HG02759 (cell line): Measurements from ENCODE around the gene NUDT16L1.

Source experiments
- ATAC-seq: cut with Tn5 transposase; IDR thresholded peaks from one replicate; pipeline ENCODE4 v1.9.1; 2021; ENCODE audit warnings: mild to moderate bottlenecking, moderate library complexity; ENCODE audit not compliant: unreplicated experiment

NUDT16L1 gene

GRCh38 chr16:4663777-4664465 is 29.4 kb upstream of the NUDT16L1 start:
- ATAC-seq = no peak

DNA sequence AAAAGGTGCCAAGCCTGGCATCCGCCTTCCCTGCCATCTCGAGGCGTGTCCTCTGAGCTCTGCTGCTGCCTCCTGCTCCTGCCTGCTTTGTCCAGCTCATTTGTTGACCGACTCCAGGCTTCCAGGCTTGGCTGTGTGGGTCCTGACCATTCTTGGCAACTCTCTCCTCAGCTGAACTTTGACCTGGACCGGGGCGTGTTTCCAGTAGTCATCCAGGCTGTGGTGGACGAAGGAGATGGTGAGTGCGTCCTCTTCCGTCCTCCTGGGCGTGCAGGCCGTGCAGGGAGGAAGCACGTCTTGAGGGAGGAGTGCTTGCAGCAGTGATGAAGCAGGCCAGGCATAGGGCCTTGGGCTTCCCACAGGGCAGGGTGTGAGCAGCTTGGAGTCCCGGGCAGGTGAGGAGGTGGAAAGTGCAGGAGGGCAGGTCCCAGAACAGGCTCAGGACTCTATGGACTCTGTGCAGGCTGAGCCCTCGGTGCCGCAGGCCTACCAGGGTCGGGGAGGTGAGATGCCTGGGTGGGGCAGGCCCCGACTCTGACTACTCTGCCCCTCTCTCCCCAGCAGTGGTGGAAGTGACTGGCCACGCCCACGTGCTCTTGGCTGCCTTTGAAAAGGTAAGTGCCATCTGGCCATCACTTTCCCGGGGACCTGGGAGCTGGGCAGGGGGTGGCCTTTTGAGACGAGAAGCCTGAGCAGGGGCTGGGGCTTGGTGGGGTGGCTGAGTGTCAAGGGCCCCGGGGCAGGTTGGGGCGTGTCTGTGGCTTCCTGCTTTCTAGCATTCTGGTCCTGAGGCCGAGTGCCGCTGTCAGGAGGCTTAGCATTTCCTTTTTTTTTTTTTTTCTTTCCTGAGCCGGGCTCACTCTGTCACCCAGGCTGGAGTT is 28.6 kb upstream of the NUDT16L1 start:
- no peak for ATAC-seq

- no peak for ATAC-seq
Observed at GRCh38 chr16:4666537-4667202, 26.7 kb upstream of the NUDT16L1 start.

- no peak for ATAC-seq
Observed at GRCh38 chr16:4667203-4667963, 26.0 kb upstream of the NUDT16L1 start.

GRCh38 chr16:4668313-4668960 is 24.9 kb upstream of the NUDT16L1 start:
- ATAC-seq = no peak

- no peak for ATAC-seq
Observed at GRCh38 chr16:4673387-4674046, 19.8 kb upstream of the NUDT16L1 start.

DNA sequence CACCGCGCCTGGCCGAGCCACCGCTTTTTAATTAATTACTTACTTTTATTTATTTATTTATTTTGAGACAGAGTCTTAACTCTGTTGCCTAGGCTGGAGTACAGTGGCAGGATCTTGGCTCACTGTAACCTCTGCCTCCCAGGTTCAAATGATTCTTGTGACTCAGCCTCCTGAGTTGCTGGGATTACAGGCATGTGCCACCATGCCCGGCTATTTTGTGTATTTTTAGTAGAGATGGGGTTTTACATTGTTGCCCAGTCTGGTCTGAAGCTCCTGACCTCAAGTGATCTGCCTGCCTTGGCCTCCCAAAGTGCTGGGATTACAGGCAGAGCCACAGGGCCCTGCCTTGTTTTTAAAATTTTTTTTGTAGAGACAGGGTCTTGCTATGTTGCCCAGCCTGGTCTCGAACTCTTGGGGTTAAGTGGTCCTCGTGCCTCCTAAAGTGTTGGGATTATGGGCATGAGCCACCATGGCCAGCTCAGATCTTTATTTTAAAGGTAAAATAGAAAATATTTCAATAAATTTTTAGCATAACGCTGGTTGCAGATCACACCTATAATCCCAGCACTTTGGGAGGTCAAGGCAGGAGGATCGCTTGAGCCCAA is 18.3 kb upstream of the NUDT16L1 start:
- ATAC-seq = no peak

DNA sequence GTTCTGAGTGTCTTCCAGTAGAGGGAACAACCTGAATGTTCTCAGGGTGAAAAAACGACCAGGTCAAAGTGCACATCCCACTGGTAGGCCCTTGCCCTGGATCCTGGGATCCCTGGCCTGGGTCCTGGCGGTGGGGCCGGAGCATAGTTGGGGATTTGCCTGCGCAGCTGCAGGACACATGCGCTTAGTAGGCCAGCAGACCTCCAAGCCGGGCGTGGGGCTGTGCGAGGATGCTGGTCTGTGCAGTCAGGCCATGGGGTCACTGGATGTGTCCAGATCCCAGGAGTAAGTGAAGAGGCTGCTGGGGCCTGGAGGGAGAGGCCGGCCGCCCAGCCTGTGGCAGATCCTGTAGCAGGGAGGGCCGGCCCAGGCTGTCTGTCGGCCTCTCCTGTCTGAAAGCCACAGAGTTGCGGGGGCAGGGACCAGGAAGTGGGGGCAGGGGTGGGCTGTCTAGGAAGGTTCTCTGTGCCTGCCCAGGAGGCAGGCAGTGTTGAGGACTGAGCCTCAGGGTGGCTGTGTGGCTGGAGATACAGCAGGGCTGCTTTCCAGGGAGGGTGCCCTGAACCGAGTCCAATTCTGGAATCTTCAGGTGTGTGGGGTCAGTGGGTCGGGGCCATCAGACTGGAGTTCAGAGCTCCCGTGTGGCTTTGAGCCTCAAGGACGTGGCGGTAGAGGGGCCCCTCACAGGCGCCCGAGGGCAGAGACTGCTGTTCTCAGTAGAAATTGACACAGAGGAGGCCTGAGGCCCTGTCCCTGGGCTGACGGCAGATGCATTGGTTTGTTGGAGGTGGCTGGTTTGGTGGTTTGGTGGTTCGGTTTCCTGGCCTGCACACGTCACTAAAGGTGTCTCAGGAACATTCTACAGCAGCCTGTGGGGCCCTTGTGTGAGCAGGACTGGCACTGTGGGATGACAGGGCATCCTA is 17.2 kb upstream of the NUDT16L1 start:
- no peak for ATAC-seq

GRCh38 chr16:4676831-4677230 is 16.5 kb upstream of the NUDT16L1 start:
- no peak for ATAC-seq

GRCh38 chr16:4677390-4677789 is 16.0 kb upstream of the NUDT16L1 start:
- ATAC-seq = no peak

DNA sequence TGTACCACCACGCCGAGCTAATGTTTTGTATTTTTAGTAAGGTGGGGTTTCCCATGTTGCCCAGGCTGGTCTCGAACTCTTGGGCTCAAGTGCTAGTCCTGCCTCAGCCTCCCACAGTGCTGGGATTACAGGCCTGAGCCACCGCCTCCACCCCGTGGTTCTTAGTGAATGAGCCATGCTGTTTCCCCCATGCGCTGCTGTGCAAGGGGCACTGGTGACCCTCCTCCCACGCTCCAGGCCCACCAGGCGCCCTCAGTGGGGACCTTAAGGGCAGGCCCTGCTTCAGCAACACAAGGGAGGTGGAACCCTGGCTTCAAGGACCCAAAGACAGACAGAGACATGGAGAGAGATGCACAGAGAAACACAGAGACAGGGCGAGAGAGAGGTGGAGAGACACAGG is 15.4 kb upstream of the NUDT16L1 start:
- ATAC-seq = no peak

- no peak for ATAC-seq
Observed at GRCh38 chr16:4678596-4678995, 14.8 kb upstream of the NUDT16L1 start.

DNA sequence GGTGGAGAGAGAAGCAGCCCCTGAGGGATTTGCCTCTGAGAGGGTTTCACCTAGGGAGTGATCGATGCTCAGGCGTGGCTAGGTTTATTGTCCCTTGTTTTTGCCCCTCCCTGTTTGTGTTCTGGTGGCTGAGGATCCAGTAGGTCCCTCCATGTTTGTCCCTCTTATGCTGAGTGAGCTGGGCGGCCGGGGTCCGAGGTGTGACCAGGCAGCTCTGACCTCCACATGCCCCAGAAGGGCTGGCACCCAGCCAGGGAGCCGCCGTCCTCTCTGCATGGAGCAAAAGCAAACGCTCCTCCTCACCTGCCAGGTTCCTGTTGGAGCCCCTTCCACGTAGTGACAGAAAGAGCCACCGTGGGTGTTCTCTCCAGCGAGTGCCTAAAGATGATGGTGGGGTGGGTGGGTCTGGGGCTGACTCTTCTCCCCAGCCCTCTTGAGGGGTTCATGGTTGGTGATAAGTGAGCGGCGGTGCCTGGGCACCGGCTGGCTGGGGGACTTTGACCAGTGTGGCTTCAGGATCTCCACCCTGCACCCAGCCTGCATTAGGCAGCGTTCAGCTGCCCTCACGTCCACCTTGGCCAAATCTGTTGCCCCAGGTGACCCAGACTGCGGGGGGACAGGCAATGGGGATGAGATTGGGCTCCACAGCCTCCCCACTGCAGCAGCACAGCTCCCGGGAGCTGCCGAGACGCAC is 14.1 kb upstream of the NUDT16L1 start:
- ATAC-seq = no peak

GRCh38 chr16:4679850-4680636 is 13.3 kb upstream of the NUDT16L1 start:
- ATAC-seq = no peak

DNA sequence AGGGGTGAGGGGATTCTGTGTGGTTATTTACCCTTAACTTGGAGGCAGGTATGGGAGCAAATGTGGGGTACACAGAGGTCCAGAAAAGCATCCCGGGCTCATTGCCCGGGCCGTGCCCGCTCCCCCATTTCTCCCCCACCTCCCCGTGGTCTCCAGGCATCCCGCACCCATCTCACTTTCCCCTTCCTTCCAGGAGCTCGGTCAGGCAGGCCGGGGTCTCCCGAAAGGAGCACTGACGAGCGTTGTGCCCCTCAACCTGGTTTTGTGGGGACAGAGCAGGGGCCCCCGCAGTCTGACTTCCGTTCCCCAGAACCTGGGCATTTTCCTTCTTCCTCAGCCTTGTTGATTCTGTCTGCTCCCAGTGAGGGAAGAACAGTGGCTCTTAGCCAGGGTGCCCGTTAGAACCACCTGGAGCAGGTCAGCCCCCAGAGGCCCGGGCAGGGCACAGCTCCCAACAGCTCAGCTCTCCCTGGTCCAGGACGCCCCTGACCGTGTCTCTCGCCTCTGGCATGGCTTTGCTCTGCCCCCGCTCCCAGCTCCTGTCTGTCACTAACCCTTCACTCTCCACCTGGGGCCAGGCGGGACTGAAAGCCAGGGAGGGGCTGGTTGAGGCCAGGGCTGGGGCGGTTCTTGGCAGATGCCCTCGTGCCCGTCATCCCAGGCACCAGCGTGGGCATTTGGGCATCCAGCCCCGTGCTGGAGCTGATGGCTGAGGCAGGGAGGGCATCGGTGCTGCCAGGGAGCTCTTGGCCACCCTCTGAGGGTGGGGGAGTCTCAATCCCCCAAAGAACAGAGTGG is 12.5 kb upstream of the NUDT16L1 start:
- ATAC-seq = no peak

DNA sequence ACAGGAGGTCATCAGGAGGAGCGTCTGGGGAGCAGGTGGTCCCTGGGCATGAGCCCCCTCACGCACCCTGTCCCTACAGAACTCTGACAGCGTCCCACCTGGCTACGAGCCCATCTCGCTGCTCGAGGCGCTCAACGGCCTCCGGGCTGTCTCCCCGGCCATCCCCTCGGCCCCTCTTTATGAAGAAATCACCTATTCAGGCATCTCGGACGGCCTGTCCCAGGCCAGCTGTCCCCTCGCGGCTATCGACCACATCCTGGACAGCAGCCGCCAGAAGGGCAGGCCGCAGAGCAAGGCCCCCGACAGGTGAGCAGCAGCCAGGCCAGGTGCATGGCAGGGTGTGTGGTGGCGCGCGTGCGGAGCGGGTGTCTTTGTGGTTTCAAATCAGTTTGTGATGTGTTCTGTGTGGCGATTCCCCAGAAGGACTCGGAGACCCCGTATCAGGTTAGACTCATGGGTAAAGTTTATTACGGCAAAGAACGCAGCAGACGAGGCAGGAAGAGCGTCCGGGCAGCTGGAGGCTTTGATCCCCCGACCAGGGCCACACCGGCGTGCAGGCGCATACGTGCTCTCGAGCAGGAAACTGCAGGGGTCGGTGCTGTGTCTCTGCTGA is 11.8 kb upstream of the NUDT16L1 start:
- no peak for ATAC-seq
